Osteocyte (in vitro differentiated cells): ENCODE measurements around the gene SEPTIN14. TPM values are rescaled to one million over a fixed set of nuclear protein-coding genes. Genes with fewer than 3 reads are reported as not detected.
"Not testable (repeated sequence)": the region's sequence is repeated elsewhere in the genome, so short reads cannot be mapped to it uniquely, and the experiment has no call there.

ENCODE experiments used
- DNase-seq: peaks from one replicate; pipeline ENCODE4 v3.0.0; 2021; ENCODE audit warnings: mixed read lengths; ENCODE audit not compliant: unreplicated experiment; ENCODE audit errors: extremely low spot score
- H3K27ac Mint-ChIP-seq: one replicate; pipeline ENCODE4 v1.8.0; 2021; ENCODE audit warnings: mild to moderate bottlenecking, mixed read lengths; ENCODE audit not compliant: unreplicated experiment
- H3K27me3 Mint-ChIP-seq: one replicate; pipeline ENCODE4 v1.8.0; 2021; ENCODE audit warnings: mixed read lengths; ENCODE audit not compliant: unreplicated experiment
- H3K36me3 Mint-ChIP-seq: one replicate; pipeline ENCODE4 v1.8.0; 2021; ENCODE audit warnings: mixed read lengths; ENCODE audit not compliant: unreplicated experiment
- H3K4me1 Mint-ChIP-seq: one replicate; pipeline ENCODE4 v1.8.0; 2021; ENCODE audit warnings: mixed read lengths; ENCODE audit not compliant: unreplicated experiment
- H3K4me3 Mint-ChIP-seq: one replicate; pipeline ENCODE4 v1.8.0; 2021; ENCODE audit warnings: mild to moderate bottlenecking, moderate library complexity, mixed read lengths; ENCODE audit not compliant: unreplicated experiment
- H3K9me3 Mint-ChIP-seq: one replicate; pipeline ENCODE4 v1.8.0; 2021; ENCODE audit warnings: mixed read lengths; ENCODE audit not compliant: unreplicated experiment
- total RNA-seq: library from RNA; stranded (reverse); gene quantifications from 2 replicates; pipeline ENCODE4 v1.2.1, GENCODE V29; 2021
- TF ChIP-seq, protein P1 (sequence below): fragments of 200-600 bp; sonication (generic); IDR thresholded peaks from 2 replicates; pipeline ENCODE4 v1.5.0; 2021; ENCODE audit warnings: antibody characterized with exemption, mild to moderate bottlenecking, moderate library complexity

The SEPTIN14 gene
- total RNA-seq, 1 donor from 2014 or later = not detected

DNA sequence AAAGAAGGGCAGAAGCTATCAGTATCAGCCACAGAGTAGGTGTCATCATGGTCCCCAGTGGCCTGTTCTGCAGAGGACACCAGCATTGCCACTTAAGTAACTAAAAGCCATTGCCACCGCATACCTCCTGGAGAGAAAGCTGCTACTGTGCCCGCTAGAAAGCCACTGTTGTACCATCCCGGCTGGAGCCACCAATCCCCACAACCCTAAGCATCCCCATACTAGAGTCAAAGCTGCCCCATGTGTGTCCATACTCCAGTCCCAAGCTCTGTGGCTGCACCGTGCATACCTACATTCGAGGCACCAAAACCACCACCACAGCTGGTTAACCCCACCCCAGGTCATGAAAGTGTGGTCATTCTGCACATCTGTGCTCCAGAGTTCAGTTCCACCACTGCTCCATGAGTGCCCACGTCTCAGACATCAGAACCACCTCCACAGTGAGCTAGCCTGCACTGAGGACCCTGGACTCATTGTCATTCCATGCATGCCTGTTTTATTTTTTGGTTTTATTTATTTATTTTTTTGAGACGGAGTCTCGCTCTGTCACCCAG is 9.5 kb upstream of the SEPTIN14 start:
- Mint-ChIP-seq H3K4me1 (no peaks in the 10 kb centered on the region), H3K4me3 (no peak overlapping the region), H3K27ac (no peak overlapping the region), H3K27me3 (no peaks in the 10 kb centered on the region), H3K9me3 (peaks cover 3% of the 10 kb centered on the region), H3K36me3 (no peaks in the 10 kb centered on the region)
- TF ChIP-seq, protein P1, sequence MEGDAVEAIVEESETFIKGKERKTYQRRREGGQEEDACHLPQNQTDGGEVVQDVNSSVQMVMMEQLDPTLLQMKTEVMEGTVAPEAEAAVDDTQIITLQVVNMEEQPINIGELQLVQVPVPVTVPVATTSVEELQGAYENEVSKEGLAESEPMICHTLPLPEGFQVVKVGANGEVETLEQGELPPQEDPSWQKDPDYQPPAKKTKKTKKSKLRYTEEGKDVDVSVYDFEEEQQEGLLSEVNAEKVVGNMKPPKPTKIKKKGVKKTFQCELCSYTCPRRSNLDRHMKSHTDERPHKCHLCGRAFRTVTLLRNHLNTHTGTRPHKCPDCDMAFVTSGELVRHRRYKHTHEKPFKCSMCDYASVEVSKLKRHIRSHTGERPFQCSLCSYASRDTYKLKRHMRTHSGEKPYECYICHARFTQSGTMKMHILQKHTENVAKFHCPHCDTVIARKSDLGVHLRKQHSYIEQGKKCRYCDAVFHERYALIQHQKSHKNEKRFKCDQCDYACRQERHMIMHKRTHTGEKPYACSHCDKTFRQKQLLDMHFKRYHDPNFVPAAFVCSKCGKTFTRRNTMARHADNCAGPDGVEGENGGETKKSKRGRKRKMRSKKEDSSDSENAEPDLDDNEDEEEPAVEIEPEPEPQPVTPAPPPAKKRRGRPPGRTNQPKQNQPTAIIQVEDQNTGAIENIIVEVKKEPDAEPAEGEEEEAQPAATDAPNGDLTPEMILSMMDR = no peak
- DNase-seq = no peak

DNA sequence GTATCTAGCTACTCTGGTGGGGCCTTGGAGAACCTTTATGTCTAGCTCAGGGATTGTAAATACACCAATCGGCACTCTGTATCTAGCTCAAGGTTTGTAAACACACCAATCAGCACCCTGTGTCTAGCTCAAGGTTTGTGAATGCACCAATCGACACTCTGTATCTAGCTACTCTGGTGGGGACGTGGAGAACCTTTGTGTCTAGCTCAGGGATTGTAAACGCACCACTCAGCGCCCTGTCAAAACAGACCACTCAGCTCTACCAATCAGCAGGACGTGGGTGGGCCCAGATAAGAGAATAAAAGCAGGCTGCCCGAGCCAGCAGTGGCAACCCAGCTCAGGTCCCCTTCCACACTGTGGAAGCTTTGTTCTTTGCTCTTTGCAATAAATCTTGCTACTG is 6.4 kb upstream of the SEPTIN14 start:
- H3K4me3 Mint-ChIP-seq, H3K27ac Mint-ChIP-seq, H3K4me1 Mint-ChIP-seq, DNase-seq, H3K27me3 Mint-ChIP-seq, H3K36me3 Mint-ChIP-seq, H3K9me3 Mint-ChIP-seq: not testable (repeated sequence)

DNA sequence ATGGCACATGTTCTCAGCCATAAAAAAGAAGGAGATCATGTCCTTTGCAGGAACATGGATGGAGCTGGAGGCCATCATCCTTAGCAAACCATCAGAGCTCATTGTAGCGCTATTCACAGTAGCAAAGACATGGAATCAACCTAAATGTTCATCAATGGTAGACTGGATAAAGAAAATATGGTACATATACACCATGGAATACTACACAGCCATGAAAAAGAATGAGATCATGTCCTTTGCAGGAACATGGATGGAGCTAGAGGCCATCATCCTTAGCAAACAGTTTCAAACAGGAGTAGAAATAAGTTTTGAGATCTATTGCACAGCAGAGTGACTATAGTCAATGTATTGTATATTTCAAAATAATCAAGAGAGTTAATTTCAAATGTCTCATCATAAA is 17.4 kb downstream of the SEPTIN14 start:
- H3K9me3 Mint-ChIP-seq, H3K36me3 Mint-ChIP-seq, H3K4me1 Mint-ChIP-seq, H3K27ac Mint-ChIP-seq, H3K27me3 Mint-ChIP-seq, H3K4me3 Mint-ChIP-seq, DNase-seq: not testable (repeated sequence)

DNA sequence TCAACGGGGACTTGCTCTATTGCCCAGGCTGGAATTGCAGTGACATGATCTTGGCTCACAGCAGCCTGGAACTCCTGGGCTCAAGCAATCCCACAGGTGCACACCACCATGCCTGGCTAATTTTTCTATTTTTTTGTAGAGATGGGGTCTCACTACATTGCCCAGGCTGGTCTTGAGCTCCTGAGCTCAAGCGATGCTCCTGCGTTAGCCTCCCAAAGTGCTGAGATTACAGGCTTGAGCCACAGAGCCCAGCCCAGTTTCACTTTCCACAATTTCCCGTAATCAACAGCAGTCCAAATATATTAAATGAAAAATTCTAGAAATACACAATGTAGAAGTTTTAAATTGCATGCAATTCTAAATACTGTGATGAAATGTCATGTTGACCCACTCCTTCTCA is 24.0 kb downstream of the SEPTIN14 start:
- H3K27ac Mint-ChIP-seq = no peak overlapping the region
- H3K27me3 Mint-ChIP-seq = no peaks in the 10 kb centered on the region
- no peaks in the 10 kb centered on the region for H3K4me1 Mint-ChIP-seq
- H3K36me3 Mint-ChIP-seq = no peaks in the 10 kb centered on the region
- DNase-seq = no peak
- TF ChIP-seq, protein P1 = no peak
- no peaks in the 10 kb centered on the region for H3K9me3 Mint-ChIP-seq
- H3K4me3 Mint-ChIP-seq = no peak overlapping the region

DNA sequence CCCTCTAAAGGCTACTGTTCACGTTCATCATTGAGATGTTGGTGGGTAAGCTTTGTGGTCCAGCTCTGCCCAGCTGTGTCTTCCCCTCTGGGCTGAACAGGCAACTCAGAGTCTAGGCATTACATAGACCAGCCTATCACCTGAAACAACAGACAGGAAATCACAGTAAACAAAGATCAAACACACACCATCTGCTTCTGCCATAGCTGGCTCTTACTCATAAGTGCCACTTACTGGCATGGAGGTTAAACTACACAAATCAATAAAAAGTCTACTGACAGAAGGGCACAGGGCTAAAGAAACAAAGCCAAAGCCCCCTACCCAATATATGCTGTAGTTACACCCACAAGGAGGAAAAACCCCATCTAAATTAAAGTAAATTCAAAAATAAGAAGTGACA is 35.0 kb downstream of the SEPTIN14 start:
- H3K4me3 Mint-ChIP-seq = no peak overlapping the region
- peaks cover 38% of the 10 kb centered on the region for H3K9me3 Mint-ChIP-seq
- no peaks in the 10 kb centered on the region for H3K4me1 Mint-ChIP-seq
- H3K27ac Mint-ChIP-seq = no peak overlapping the region
- no peaks in the 10 kb centered on the region for H3K36me3 Mint-ChIP-seq
- H3K27me3 Mint-ChIP-seq = no peaks in the 10 kb centered on the region
- DNase-seq = no peak
- TF ChIP-seq, protein P1 = no peak

DNA sequence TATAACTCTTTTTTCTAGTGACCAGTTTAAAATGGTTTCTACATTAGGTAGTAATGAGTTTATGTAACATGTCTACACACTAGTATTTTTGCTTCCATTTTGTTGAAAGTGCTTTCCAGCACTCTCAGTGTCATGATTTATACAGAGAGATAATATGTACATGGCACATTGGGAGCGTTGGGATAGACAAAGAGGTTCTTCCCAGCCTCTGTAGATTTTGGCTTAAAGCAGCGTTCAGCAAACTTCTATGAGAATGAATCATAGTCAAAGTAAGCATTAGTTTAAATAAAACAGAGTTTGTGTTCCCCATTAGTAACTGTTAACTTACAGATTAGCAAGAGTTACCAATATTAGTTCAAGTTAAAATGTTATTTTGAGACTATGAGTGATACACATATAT is 43.9 kb downstream of the SEPTIN14 start:
- Mint-ChIP-seq H3K4me3 (no peak overlapping the region), H3K27me3 (no peaks in the 10 kb centered on the region), H3K4me1 (no peaks in the 10 kb centered on the region), H3K9me3 (peaks cover 37% of the 10 kb centered on the region), H3K27ac (no peak overlapping the region), H3K36me3 (no peaks in the 10 kb centered on the region)
- TF ChIP-seq, protein P1 = no peak
- DNase-seq = no peak

DNA sequence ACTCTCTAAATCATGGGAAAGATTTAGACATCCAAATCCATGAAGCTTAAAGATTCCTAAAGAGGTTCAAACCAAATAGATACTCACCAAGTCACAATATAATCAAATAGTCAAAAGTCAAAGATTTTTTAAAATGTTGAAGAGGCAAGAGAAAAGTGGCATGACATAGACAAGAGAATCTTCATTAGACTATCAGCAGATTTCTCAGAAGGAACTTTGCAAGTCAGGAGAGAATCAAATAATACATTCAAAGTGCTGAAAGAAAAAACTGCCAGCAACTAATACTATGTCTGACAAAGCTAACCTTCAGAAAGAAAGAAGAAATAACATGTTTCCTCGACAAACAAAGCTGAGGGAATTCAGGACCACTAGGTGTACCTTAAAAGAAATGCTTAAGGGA is 65.3 kb downstream of the SEPTIN14 start:
- H3K27ac Mint-ChIP-seq, H3K27me3 Mint-ChIP-seq, H3K36me3 Mint-ChIP-seq, DNase-seq, H3K4me1 Mint-ChIP-seq, H3K4me3 Mint-ChIP-seq: not testable (repeated sequence)
- H3K9me3 Mint-ChIP-seq = peaks cover 25% of the 10 kb centered on the region
